ENCODE results near the gene UBR4.

DNA sequence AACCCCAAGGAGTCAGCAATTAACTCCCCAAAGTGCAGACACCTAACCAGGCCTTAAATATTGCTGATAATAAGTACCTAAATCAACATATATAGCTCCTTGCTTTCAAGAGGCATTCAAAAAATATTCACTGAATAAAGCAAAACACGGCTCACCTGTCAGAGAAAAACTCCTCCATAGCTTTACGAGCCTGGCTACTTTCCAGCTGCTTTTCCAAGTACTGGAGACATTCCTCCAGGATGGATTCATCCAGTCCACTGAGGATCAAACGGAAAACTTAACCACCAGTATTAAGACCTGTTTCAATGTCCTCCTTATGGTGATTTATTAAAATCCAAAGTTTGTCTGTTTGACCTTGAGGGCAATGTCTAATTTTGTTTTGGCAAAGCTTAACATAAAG is 44.6 kb downstream of the UBR4 start:
- TF ChIP-seq, protein P1, sequence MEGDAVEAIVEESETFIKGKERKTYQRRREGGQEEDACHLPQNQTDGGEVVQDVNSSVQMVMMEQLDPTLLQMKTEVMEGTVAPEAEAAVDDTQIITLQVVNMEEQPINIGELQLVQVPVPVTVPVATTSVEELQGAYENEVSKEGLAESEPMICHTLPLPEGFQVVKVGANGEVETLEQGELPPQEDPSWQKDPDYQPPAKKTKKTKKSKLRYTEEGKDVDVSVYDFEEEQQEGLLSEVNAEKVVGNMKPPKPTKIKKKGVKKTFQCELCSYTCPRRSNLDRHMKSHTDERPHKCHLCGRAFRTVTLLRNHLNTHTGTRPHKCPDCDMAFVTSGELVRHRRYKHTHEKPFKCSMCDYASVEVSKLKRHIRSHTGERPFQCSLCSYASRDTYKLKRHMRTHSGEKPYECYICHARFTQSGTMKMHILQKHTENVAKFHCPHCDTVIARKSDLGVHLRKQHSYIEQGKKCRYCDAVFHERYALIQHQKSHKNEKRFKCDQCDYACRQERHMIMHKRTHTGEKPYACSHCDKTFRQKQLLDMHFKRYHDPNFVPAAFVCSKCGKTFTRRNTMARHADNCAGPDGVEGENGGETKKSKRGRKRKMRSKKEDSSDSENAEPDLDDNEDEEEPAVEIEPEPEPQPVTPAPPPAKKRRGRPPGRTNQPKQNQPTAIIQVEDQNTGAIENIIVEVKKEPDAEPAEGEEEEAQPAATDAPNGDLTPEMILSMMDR (IDR thresholded peaks at IDR 0.05) = no peak
- TF ChIP-seq POLR2A (IDR thresholded peaks at IDR 0.05) = no peak
